ENCODE results near the gene RPS15. TPM values are rescaled to one million over a fixed set of nuclear protein-coding genes. Genes with fewer than 3 reads are reported as not detected.
"Not testable (repeated sequence)": the region's sequence is repeated elsewhere in the genome, so short reads cannot be mapped to it uniquely, and the experiment has no call there.

Gene RPS15
- total RNA-seq, 3 donors from 2014 or later: 2,317 to 2,484 (median 2,379) TPM

DNA sequence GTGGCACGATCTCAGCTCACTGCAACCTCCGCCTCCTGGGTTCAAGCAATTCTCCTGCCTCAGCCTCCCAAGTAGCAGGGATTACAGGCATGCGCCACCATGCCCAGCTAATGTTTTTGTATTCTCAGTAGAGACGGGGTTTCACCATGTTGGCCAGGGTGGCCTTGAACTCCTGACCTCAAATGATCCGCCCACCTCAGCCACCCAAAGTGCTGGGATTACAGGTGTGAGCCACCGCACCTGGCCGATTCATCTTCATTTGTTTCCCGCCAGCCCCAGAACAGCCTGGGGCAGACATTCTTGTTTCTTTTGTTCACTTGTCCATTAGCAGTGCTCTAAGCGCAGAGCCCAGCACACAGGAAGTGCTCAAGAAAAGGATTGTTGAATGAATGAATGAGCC lies 38.9 kb downstream of the RPS15 start:
- not testable (repeated sequence) for ATAC-seq; H3K27me3 Mint-ChIP-seq (ENCODE audit: low read depth); H3K9me3 Mint-ChIP-seq; DNase-seq; H3K36me3 Mint-ChIP-seq (ENCODE audit: insufficient read depth)
- Mint-ChIP-seq H3K4me1 (ENCODE audit: low read depth) (peaks cover 15% of the 10 kb centered on the region), H3K4me3 (peak overlapping the region; percentile 69)

DNA sequence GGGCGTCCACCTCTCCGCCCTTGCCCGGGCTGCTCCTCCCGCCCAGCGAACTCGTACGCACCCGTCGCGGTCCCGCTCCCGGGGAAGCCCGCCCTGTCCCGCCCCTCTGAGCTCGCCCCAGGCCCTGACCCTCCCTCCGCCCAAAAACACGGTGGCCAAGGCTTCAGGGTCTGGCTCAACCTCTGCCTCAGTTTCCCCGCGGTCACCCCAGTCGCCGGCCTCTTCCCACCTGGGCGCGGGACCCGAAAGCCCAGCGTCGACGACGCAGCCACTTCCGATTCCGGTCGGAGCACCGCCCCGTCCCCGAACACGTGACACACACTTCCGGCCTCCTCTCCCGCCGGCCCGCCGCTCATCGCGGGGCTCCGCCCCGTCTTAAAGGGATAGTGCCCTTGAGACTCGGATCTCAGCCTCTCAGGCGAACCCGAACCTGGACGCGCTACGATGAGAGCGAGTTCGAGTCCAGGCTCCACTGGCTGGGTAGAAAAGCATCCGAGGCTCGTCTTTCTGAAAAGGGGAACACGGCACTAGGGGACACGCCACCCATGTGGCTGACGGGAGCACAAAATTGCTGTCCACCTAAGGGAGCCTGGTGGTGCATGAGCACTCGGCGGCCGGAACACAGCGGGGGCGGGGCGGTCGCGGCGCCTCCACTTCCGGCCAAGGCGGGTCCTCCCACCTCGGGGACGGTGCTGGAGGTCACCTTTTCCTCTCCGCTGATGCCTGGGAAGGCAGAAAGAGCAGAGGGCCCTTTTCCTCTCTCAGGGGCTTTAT lies 40.9 kb downstream of the RPS15 start, which contains the start of gene C19orf25:
TSS of gene C19orf25 (minus strand) at position 282 of the 774 bp plus-strand sequence. CDS start 312 bp downstream, outside the sequence.
- Mint-ChIP-seq H3K27me3 (ENCODE audit: low read depth) (no peaks in the 10 kb centered on the region), H3K4me3 (peak within 1 kb of the TSS; percentile 96), H3K36me3 (ENCODE audit: insufficient read depth) (peaks cover 2% of the 10 kb centered on the region), H3K9me3 (no peaks in the 10 kb centered on the region), H3K4me1 (ENCODE audit: low read depth) (peaks cover 12% of the 10 kb centered on the region)
- ATAC-seq: peak; percentile 97 to 99
- peak; percentile 89 for DNase-seq

DNA sequence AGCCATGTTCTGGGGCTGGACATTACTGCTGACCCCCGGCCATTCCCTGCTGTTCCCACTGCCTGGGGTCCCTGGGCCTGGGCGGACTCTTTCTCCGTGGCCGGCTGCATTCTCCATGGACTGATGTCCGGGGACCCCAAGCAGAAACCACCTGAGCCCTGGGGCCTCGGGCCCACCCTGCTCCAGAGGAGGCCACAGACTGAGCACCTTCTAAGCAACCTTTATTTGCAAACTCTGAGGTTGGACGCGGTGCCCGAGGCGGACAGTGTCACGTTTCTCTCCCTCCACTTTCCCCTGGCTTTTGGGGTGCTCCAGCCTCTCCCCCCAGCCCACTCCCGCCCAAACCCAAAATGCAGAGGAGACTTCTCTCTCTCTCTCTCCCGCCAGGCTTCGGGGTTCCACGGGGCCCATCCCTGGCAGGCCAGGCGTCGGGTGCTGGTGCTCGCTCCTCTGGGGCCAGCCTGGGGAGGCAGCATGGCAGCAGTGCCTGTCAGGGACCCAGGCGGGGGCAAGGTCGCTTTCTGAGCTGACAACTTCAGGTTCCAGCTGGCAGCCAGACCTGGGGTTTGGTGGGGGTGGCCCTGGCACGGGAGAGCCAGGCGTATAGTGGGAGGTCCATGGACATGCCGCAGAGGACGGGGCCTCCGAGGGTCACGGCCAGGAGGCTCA lies 43.2 kb downstream of the RPS15 start:
- Mint-ChIP-seq H3K4me3 (no peak overlapping the region), H3K9me3 (no peaks in the 10 kb centered on the region), H3K4me1 (ENCODE audit: low read depth) (peaks cover 10% of the 10 kb centered on the region), H3K36me3 (ENCODE audit: insufficient read depth) (peaks cover 2% of the 10 kb centered on the region), H3K27me3 (ENCODE audit: low read depth) (no peaks in the 10 kb centered on the region)
- DNase-seq (no peak), ATAC-seq (no peak)

DNA sequence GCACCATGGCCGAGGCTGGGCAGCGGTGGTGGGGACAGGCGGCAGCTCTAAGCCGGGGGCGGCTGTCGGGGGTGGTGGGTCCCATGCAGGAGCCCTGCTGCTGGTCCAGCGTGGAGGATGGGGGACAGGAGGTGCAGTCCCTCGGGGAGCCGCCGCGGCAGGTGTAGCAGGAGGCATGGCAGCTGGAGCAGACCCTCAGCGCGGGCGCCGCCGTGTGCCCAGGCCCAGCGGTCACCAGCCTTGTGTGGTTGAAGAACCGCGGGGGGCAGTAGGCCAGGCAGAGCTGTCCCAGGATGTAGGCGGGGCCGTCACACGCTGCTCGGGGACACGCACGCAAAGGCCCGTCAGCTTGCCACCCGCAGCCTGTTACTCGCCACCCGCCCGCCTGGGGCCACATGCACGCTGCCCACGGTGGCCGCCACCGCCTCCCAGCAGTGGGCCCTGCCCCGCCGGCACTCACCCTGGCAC lies 43.7 kb downstream of the RPS15 start:
- ATAC-seq (no peak), DNase-seq (no peak)
- Mint-ChIP-seq H3K4me3 (no peak overlapping the region), H3K9me3 (no peaks in the 10 kb centered on the region), H3K4me1 (ENCODE audit: low read depth) (peaks cover 10% of the 10 kb centered on the region), H3K27me3 (ENCODE audit: low read depth) (no peaks in the 10 kb centered on the region), H3K36me3 (ENCODE audit: insufficient read depth) (peaks cover 2% of the 10 kb centered on the region)

DNA sequence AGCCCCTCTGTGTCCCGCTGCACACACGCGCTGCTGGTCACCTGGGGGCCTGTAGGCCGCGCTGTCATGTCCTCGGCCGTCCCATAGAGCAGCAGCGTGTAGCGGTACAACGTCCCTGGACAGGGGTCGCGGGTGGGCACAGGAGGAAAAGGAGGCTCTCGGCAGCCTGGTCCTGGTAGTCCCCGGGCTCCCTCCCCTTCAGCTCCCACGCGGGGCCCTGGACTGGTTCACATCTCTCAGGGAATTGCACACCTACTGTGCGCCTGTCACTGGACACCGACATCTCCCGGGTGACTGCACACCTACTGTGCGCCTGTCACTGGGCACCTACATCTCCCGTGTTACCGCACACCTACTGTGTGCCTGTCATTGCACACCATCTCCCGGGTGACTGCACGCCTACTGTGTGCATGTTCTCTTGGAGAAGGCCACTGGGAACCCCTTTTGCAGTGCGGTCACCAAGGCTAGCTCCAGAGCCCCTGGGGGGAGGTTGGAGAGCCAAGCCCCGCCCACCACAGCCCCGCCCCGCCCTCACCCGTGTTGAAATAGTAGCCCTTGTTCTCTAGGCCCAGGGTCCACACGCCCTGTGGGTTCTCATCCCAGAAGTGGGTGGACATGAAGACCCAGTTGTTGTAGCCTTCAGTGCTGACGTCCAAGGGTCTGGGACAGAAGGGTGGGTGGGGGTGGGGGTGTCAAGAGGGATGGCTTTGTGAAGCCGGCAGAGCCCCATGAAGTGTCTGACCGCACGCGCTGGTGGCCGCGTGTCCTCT lies 44.4 kb downstream of the RPS15 start:
- H3K9me3 Mint-ChIP-seq: no peaks in the 10 kb centered on the region
- H3K4me3 Mint-ChIP-seq: no peak overlapping the region
- DNase-seq (no peak), ATAC-seq (no peak)
- H3K27me3 Mint-ChIP-seq (ENCODE audit: low read depth): no peaks in the 10 kb centered on the region
- peaks cover under 1% of the 10 kb centered on the region for H3K36me3 Mint-ChIP-seq (ENCODE audit: insufficient read depth)
- H3K4me1 Mint-ChIP-seq (ENCODE audit: low read depth): peaks cover 6% of the 10 kb centered on the region

DNA sequence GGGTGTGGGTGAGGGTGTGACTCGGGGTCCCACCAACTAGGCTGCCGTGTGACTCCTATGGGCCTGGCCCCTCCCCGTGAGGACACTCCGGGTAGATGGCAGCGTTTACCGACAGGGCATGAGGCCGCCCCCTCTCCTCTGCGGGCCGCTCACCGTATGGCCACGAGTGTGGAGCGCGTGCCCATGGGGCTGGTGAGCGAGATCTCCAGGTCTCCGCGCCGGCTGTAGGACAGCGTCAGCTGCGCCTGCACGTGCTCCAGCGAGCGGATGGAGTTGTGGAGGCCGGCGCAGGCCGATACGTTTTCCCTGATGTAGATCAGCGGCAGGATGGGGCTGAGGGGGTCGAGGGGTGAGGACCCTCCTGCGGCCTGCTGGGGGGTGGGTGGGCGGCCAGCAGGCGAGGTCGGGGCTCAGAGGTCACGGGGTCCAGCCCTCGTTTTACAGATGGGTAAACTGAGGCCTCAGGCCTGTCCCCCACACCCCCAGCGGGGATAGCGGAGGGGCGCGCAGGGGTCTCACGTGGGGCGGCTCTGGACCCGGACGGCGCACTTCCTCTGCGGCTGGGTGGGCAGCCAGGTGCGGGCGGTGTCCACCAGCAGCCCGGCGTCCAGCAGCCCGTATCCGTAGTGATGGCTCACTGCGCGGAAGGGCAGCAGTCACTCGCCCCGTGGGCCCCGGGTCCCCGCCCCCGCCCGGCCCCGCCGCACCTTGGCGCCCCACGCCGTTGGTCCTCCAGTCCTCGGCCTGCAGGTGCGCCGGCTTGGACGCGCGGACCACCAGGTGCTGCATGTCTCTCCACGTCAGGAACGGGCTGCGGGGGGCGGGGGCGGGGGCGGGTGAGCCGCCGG lies 45.2 kb downstream of the RPS15 start:
- Mint-ChIP-seq H3K4me3 (no peak overlapping the region), H3K4me1 (ENCODE audit: low read depth) (peaks cover 5% of the 10 kb centered on the region), H3K9me3 (no peaks in the 10 kb centered on the region), H3K36me3 (ENCODE audit: insufficient read depth) (no peaks in the 10 kb centered on the region), H3K27me3 (ENCODE audit: low read depth) (no peaks in the 10 kb centered on the region)
- ATAC-seq: no peak
- DNase-seq: no peak

DNA sequence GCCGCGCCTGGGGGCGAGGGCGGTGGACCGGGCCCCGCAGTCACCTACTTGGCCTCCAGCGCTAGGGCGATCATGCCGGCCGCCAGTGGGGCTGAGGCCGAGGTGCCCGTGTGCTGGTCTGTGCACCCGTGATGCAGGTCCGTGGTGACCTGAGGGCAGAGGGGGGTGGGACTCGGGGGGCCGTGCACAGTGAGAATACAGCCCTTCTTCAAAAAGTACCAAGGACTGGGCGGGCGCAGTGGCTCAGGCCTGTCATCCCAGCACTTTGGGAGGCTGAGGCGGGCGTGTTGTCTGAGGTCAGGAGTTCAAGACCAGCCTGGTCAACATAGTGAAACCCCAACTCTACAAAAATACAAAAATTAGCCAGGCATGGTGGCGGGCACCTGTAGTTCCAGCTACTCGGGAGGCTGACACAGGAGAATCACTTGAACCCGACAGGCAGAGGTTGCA lies 45.8 kb downstream of the RPS15 start:
- peaks cover 5% of the 10 kb centered on the region for H3K4me1 Mint-ChIP-seq (ENCODE audit: low read depth)
- no peaks in the 10 kb centered on the region for H3K27me3 Mint-ChIP-seq (ENCODE audit: low read depth)
- H3K4me3 Mint-ChIP-seq: no peak overlapping the region
- no peaks in the 10 kb centered on the region for H3K9me3 Mint-ChIP-seq
- ATAC-seq (no peak), DNase-seq (no peak)
- H3K36me3 Mint-ChIP-seq (ENCODE audit: insufficient read depth): no peaks in the 10 kb centered on the region

DNA sequence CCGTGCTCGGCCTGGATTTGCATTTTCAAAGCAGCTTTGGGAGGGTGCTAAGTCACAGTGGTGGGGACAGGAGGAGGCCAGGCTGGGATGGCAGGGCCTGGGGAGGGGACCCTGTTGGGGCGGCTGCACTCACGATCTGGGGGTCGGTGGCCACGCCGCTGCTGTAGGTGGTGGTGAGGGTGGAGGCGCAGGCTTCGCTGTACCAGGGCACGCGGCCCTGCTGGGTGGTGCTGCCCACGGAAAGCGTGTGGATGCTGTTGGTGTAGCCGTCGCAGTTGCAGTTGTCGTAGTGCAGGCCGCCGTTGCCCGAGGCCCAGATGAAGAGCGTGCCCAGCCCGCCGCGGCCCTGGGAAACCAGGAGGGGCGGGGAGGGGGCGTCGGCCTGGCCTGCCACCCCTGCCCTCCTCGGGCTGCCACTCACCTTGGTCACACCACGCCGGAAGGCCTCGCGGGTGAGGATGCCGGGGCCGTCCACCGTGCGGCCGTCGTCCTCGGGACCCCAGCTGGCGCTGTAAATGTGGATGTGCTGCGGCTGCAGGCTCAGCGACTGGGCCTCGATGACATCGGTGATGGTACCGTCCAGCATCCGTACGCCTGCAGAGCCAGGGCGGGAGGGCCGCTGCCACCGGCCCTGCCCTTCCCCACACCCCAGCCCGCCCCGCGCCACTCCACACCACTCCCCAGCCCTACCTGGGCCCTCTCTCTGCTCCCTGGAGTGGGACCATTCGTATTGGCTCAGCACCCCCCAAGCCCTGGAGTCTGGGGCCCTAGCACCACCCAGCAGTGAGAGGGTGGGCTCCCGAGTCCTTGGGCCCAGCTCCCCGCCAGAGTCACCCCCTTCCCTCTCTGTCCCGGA lies 48.8 kb downstream of the RPS15 start:
- DNase-seq: no peak
- no peaks in the 10 kb centered on the region for H3K9me3 Mint-ChIP-seq
- no peaks in the 10 kb centered on the region for H3K27me3 Mint-ChIP-seq (ENCODE audit: low read depth)
- ATAC-seq: no peak
- no peaks in the 10 kb centered on the region for H3K36me3 Mint-ChIP-seq (ENCODE audit: insufficient read depth)
- peaks cover 11% of the 10 kb centered on the region for H3K4me1 Mint-ChIP-seq (ENCODE audit: low read depth)
- H3K4me3 Mint-ChIP-seq: no peak overlapping the region

DNA sequence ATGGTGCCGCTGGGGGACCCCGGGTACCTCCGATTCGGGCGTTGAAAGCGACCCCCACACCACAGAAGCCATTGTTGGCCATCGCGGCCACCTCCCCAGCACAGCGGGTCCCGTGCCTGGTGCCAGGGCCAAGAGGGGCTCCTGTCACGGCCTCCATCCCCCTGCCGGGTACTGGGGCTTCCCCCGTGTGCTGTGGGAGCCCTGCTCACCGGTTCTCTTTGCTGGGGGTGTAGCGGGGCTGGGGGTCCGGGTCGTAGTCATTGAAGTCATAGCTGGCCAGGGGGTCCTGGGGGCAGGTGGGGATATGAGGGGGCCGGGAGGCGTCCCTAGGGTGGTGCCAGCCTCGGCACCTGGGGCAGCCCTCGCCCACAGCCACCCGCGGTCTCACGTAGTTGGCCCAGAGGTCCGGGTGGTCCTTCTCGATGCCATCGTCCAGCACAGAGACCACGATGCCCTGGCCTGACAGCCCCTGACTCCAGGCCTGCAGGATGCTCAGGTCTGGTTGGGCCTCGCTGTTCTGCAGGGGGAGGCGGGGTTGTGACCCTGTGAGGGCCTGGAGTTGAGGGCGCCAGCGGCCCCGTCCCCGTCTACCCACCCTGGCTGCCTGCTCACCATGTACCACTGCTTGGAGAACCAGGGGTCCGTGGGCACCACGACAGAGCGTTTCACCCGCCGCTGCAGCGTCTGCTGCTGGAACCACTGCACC lies 49.5 kb downstream of the RPS15 start:
- DNase-seq: no peak
- H3K4me3 Mint-ChIP-seq: no peak overlapping the region
- H3K36me3 Mint-ChIP-seq (ENCODE audit: insufficient read depth): no peaks in the 10 kb centered on the region
- H3K4me1 Mint-ChIP-seq (ENCODE audit: low read depth): peaks cover 12% of the 10 kb centered on the region
- no peak for ATAC-seq
- no peaks in the 10 kb centered on the region for H3K27me3 Mint-ChIP-seq (ENCODE audit: low read depth)
- H3K9me3 Mint-ChIP-seq: no peaks in the 10 kb centered on the region

DNA sequence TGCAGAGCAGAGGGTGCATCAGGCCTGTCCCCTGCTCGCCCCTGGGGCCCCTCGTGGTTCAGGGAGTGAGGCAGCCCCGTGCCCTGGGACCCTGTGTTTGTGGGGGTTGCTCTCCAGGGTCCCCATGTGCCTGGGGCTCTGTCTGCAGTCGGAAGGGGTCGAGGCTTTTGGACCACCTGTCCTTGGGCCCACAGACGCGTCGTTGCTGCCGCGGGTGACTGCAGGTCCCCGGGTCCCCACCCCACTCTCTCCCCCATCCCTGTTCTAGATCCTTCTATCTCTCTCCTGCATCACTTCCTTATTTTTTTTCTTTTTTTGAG lies 50.0 kb downstream of the RPS15 start:
- H3K36me3 Mint-ChIP-seq (ENCODE audit: insufficient read depth): no peaks in the 10 kb centered on the region
- H3K27me3 Mint-ChIP-seq (ENCODE audit: low read depth): no peaks in the 10 kb centered on the region
- H3K4me3 Mint-ChIP-seq: no peak overlapping the region
- no peak for ATAC-seq
- peaks cover 12% of the 10 kb centered on the region for H3K4me1 Mint-ChIP-seq (ENCODE audit: low read depth)
- H3K9me3 Mint-ChIP-seq: no peaks in the 10 kb centered on the region
- no peak for DNase-seq

DNA sequence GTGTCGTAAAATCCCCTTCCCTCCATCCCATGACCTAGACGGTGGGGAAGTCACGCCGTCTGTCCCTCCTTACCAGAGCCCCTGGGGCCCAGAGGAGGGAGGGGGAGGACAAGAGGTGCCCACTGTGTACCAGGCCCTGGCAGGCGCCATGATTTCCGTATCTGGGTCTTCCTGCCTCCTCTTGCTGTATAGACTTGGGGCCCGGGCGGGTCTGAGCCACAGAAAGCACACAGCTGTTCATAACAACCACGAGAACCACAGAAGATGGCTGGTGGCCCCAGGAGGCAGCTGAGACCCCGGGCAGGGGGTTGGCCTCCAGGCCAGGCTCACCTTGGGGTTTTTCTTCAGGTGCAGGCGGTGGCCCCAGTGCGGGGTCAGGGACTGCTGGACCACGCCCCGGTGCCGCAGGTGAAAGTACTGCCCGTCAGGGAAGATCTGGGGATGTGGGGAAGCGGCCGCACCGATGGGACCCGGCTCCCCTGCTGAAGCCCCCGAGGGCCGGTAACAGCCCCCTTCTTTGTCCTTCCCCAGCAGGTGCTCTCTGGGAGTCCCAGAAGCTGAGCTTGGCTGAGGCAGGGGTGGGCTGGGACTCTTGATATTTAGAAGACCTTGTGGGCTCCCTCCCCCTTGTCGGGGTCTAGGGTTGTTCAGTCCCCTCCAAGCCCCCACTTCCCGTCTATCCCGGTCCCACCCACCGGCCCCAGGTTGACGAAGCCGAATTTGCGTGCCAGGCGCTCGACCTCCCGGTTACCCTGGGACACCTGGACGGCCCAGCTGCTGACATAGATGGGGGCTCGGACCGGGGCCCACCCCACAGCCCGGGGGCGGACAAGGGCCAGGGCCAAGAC lies 51.5 kb downstream of the RPS15 start:
- DNase-seq: no peak

More for the DNA sequence above, 51.5 kb downstream of the RPS15 start:
- no peaks in the 10 kb centered on the region for H3K36me3 Mint-ChIP-seq (ENCODE audit: insufficient read depth)
- ATAC-seq: no peak
- no peaks in the 10 kb centered on the region for H3K9me3 Mint-ChIP-seq
- peak overlapping the region; percentile 37 for H3K4me3 Mint-ChIP-seq
- H3K4me1 Mint-ChIP-seq (ENCODE audit: low read depth): peaks cover 12% of the 10 kb centered on the region
- no peaks in the 10 kb centered on the region for H3K27me3 Mint-ChIP-seq (ENCODE audit: low read depth)
